AG10803 (cell line): Measurements from ENCODE around the gene GSTT4.
"Not testable (repeated sequence)": the region's sequence is repeated elsewhere in the genome, so short reads cannot be mapped to it uniquely, and the experiment has no call there.

ENCODE experiments used
- DNase-seq: peaks from one replicate; pipeline ENCODE4 v3.0.0; 2010; ENCODE audit warnings: low read depth
- H3K4me3 ChIP-seq: 2 replicates; pipeline ENCODE4 v1.5.1; 2011; ENCODE audit warnings: mild to moderate bottlenecking, low read length, control low read depth
- CTCF ChIP-seq: conservative IDR thresholded peaks from 2 replicates; pipeline ENCODE4 v1.5.1; 2011; ENCODE audit warnings: mild to moderate bottlenecking, low read length, control low read depth, inconsistent platforms

Gene GSTT4

GRCh38 chr22:24046024-24046423 is 40.8 kb upstream of the GSTT4 start:
- no peak overlapping the region for H3K4me3 ChIP-seq
- DNase-seq: no peak
- TF ChIP-seq CTCF: no peak

GRCh38 chr22:24043958-24044357 is 38.7 kb upstream of the GSTT4 start:
- TF ChIP-seq CTCF: no peak
- DNase-seq: no peak
- H3K4me3 ChIP-seq: no peak overlapping the region

GRCh38 chr22:24043465-24043864 is 38.2 kb upstream of the GSTT4 start:
- not testable (repeated sequence) for DNase-seq, H3K4me3 ChIP-seq

- no peak for DNase-seq
- no peak overlapping the region for H3K4me3 ChIP-seq
- no peak for TF ChIP-seq CTCF
Observed at GRCh38 chr22:24040946-24041345, 35.7 kb upstream of the GSTT4 start.

- no peak for TF ChIP-seq CTCF
Observed at GRCh38 chr22:24039046-24039445, 33.8 kb upstream of the GSTT4 start.

GRCh38 chr22:24037851-24038765 is 32.9 kb upstream of the GSTT4 start:
- no peak for TF ChIP-seq CTCF
- H3K4me3 ChIP-seq: no peak overlapping the region
- no peak for DNase-seq

More at GRCh38 chr22:24039046-24039445, 33.8 kb upstream of the GSTT4 start:
- DNase-seq: peak; percentile 12
- no peak overlapping the region for H3K4me3 ChIP-seq

GRCh38 chr22:24035296-24035695 is 30.0 kb upstream of the GSTT4 start:
- TF ChIP-seq CTCF: no peak
- DNase-seq: no peak
- no peak overlapping the region for H3K4me3 ChIP-seq
